Liver (tissue), 9 donors: ENCODE measurements around the gene SUCNR1. TPM values are rescaled to one million over a fixed set of nuclear protein-coding genes. Genes with fewer than 3 reads are reported as not detected.

Source experiments
- DNase-seq: peaks from one replicate; pipeline ENCODE4 v3.0.0-alpha.2; 2017; ENCODE audit warnings: low spot score
- H3K27ac ChIP-seq, 2 donors: one replicate each; pipeline ENCODE4 v1.7.0; 2013; ENCODE audit warnings: inconsistent platforms in 2 of 2, low read length in 2 of 2, control low read depth in 1 of 2, low read depth in 1 of 2, mild to moderate bottlenecking in 1 of 2
- H3K27me3 ChIP-seq, 4 donors: one replicate each; pipeline versions ENCODE4 v1.6.1 to v1.7.0; 2013; ENCODE audit warnings: low read length in 3 of 4, inconsistent platforms in 1 of 4, mild to moderate bottlenecking in 1 of 4, moderate library complexity in 1 of 4; ENCODE audit not compliant: control insufficient read depth in 4 of 4, insufficient read depth in 4 of 4
- H3K36me3 ChIP-seq, 4 donors: one replicate each; pipeline versions ENCODE4 v1.6.1 to v1.7.0; 2013; ENCODE audit warnings: low read length in 3 of 4, mild to moderate bottlenecking in 3 of 4, low read depth in 1 of 4, moderate library complexity in 1 of 4; ENCODE audit not compliant: control insufficient read depth in 4 of 4, insufficient read depth in 3 of 4
- H3K4me1 ChIP-seq, 4 donors: one replicate each; pipeline versions ENCODE4 v1.6.1 to v1.7.0; 2013; ENCODE audit warnings: low read length in 3 of 4, mild to moderate bottlenecking in 3 of 4, moderate library complexity in 1 of 4; ENCODE audit not compliant: control insufficient read depth in 4 of 4, insufficient read depth in 4 of 4
- H3K4me3 ChIP-seq, 3 donors: one replicate each; pipeline versions ENCODE4 v1.6.1 to v1.7.0; 2013; ENCODE audit warnings: low read length in 3 of 3, control low read depth in 1 of 3, low read depth in 1 of 3, mild to moderate bottlenecking in 1 of 3
- H3K9ac ChIP-seq, 2 donors: one replicate each; pipeline ENCODE4 v1.7.0; 2013; ENCODE audit warnings: low read length in 2 of 2, mild to moderate bottlenecking in 2 of 2, moderate library complexity in 2 of 2, control low read depth in 1 of 2, low read depth in 1 of 2
- H3K9me3 ChIP-seq, 4 donors: one replicate each; pipeline versions ENCODE4 v1.6.1 to v1.7.0; 2013; ENCODE audit warnings: low read length in 3 of 4; ENCODE audit not compliant: control insufficient read depth in 4 of 4
- ATF3 ChIP-seq: IDR thresholded peaks from 2 replicates; pipeline ENCODE4 v1.6.1; 2016; ENCODE audit warnings: antibody characterized with exemption
- EGR1 ChIP-seq, 2 donors: IDR thresholded peaks; 2 replicates each; pipeline ENCODE4 v1.6.1; 2016 to 2018; ENCODE audit warnings: antibody characterized with exemption in 2 of 2, low read depth in 2 of 2
- FOXA1 ChIP-seq: IDR thresholded peaks from 2 replicates; pipeline ENCODE4 v1.6.1; 2016; ENCODE audit warnings: antibody characterized with exemption
- FOXA2 ChIP-seq: IDR thresholded peaks from 2 replicates; pipeline ENCODE4 v1.6.1; 2016; ENCODE audit warnings: antibody characterized with exemption
- GABPA ChIP-seq, 2 donors: IDR thresholded peaks in 1 of 2; conservative IDR thresholded peaks in 1 of 2; 2 replicates each; pipeline ENCODE4 v1.6.1; 2016; ENCODE audit warnings: antibody characterized with exemption in 2 of 2, mild to moderate bottlenecking in 1 of 2, moderate library complexity in 1 of 2
- HNF4A ChIP-seq, 2 donors: conservative IDR thresholded peaks; 2 replicates each; pipeline ENCODE4 v1.6.1; 2016; ENCODE audit warnings: antibody characterized with exemption in 2 of 2, mild to moderate bottlenecking in 2 of 2
- HNF4G ChIP-seq: IDR thresholded peaks from 2 replicates; pipeline ENCODE4 v1.6.1; 2016; ENCODE audit warnings: antibody characterized with exemption
- JUND ChIP-seq, 2 donors: IDR thresholded peaks; 2 replicates each; pipeline ENCODE4 v1.6.1; 2016; ENCODE audit warnings: antibody characterized with exemption in 2 of 2
- NR2F2 ChIP-seq: IDR thresholded peaks from 2 replicates; pipeline ENCODE4 v1.6.1; 2016; ENCODE audit warnings: antibody characterized with exemption
- RAD21 ChIP-seq, 2 donors: IDR thresholded peaks; 2 replicates each; pipeline ENCODE4 v1.6.1; 2016; ENCODE audit warnings: antibody characterized with exemption in 2 of 2, mild to moderate bottlenecking in 2 of 2
- RXRA ChIP-seq, 2 donors: IDR thresholded peaks; 2 replicates each; pipeline ENCODE4 v1.6.1; 2017 to 2018; ENCODE audit warnings: antibody characterized with exemption in 2 of 2, mild to moderate bottlenecking in 1 of 2
- SP1 ChIP-seq: IDR thresholded peaks from 2 replicates; pipeline ENCODE4 v1.6.1; 2018; ENCODE audit warnings: antibody characterized with exemption, mild to moderate bottlenecking
- TAF1 ChIP-seq: conservative IDR thresholded peaks from 2 replicates; pipeline ENCODE4 v1.6.1; 2016; ENCODE audit warnings: antibody characterized with exemption, mild to moderate bottlenecking
- YY1 ChIP-seq: IDR thresholded peaks from 2 replicates; pipeline ENCODE4 v1.6.1; 2016; ENCODE audit warnings: antibody characterized with exemption, mild to moderate bottlenecking
- WGBS: extraction: QIAGEN DNeasy Blood & Tissue Kit; methylation state at CpG from one replicate; pipeline ENCODE4 v1.1.7; 2013; 5-methylcytosine and 5-hydroxymethylcytosine counted together
- polyA plus RNA-seq, 2 donors: library from polyadenylated mRNA; stranded (reverse) in 1 of 2; unstranded in 1 of 2; fragments of 200-250 nt in 1 of 2; fragments of >200 nt in 1 of 2; fragmentation: Nextera tagmentation in 1 of 2; extraction: Ambion mirVana in 1 of 2; gene quantifications; one replicate each; pipeline versions ENCODE4 v1.2.1 to v1.2.3, GENCODE V29; 2013 to 2015
- total RNA-seq, 2 donors: library from RNA; depleted of rRNA; stranded (reverse); fragments of >200 nt; gene quantifications; one replicate each; pipeline ENCODE4 v1.2.3, GENCODE V29; 2014
- TF ChIP-seq, protein P1 (sequence below): IDR thresholded peaks from 2 replicates; pipeline ENCODE4 v1.6.1; 2016; ENCODE audit warnings: antibody characterized with exemption
- TF ChIP-seq, protein P2 (sequence below): IDR thresholded peaks from 2 replicates; pipeline ENCODE4 v1.6.1; 2016; ENCODE audit warnings: antibody characterized with exemption, mild to moderate bottlenecking
- TF ChIP-seq, protein P3 (sequence below): IDR thresholded peaks from 2 replicates; pipeline ENCODE4 v1.6.1; 2016; ENCODE audit warnings: antibody characterized with exemption
- TF ChIP-seq, protein P4 (sequence below): fragments of 150-350 bp; IDR thresholded peaks from 2 replicates; pipeline ENCODE4 v1.5.1; 2017; ENCODE audit warnings: improper control_type of control experiment, low read depth, low read length; ENCODE audit not compliant: missing input control
- donor health status: healthy.
- donor health status: healthy.
- donor health status: healthy.
- donor health status: healthy.
- donor health status: healthy.

SUCNR1 gene
- total and polyA plus RNA-seq, 4 donors = 1.3 to 7.1 (median 3.5) TPM

DNA sequence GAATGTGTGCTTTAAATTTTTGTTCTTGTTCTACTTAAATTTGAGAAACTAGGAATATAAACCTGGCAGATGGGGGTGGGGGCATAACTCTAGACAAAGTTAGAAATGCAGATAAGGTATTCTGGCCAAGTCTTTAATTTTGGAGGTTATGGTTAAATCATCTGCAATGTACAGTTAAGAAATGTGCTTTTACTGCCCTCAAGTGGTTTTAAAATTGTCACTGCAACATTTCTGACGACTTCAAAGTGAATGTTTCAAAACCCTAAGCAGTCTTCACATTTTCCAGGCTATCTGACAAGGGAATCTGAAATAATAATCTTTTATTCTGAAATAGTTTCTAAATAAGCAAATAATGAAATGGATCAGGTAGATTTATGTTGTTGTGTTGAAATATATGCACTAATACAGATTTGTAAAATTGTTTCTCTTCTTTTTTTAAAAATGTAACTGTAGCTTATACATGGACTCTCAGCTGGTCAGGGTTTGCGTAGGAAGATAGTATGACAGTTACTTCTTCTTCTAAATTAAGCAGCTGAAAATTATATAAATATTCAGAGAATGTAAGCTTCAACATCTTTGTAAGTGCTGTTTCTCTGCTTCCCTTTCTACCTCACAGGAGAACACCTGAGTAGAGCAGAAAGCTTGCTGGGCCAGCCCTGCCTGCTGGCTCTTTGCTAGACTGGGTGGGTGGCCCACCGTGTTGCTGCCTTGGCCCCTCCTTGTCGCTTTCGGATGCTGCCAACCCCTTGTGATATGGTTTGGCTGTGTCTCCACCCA is 45.0 kb downstream of the SUCNR1 start:
- H3K27me3 ChIP-seq = no peaks in the 10 kb centered on the region
- 63% methylated on average over 5 of the region's 5 CpGs for WGBS
- no peaks in the 10 kb centered on the region for H3K4me1 ChIP-seq
- no peak for TF ChIP-seq RXRA (IDR thresholded peaks at IDR 0.05)
- TF ChIP-seq, protein P1, sequence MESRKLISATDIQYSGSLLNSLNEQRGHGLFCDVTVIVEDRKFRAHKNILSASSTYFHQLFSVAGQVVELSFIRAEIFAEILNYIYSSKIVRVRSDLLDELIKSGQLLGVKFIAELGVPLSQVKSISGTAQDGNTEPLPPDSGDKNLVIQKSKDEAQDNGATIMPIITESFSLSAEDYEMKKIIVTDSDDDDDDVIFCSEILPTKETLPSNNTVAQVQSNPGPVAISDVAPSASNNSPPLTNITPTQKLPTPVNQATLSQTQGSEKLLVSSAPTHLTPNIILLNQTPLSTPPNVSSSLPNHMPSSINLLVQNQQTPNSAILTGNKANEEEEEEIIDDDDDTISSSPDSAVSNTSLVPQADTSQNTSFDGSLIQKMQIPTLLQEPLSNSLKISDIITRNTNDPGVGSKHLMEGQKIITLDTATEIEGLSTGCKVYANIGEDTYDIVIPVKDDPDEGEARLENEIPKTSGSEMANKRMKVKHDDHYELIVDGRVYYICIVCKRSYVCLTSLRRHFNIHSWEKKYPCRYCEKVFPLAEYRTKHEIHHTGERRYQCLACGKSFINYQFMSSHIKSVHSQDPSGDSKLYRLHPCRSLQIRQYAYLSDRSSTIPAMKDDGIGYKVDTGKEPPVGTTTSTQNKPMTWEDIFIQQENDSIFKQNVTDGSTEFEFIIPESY = no peak
- TF ChIP-seq NR2F2 = no peak
- TF ChIP-seq, protein P2, sequence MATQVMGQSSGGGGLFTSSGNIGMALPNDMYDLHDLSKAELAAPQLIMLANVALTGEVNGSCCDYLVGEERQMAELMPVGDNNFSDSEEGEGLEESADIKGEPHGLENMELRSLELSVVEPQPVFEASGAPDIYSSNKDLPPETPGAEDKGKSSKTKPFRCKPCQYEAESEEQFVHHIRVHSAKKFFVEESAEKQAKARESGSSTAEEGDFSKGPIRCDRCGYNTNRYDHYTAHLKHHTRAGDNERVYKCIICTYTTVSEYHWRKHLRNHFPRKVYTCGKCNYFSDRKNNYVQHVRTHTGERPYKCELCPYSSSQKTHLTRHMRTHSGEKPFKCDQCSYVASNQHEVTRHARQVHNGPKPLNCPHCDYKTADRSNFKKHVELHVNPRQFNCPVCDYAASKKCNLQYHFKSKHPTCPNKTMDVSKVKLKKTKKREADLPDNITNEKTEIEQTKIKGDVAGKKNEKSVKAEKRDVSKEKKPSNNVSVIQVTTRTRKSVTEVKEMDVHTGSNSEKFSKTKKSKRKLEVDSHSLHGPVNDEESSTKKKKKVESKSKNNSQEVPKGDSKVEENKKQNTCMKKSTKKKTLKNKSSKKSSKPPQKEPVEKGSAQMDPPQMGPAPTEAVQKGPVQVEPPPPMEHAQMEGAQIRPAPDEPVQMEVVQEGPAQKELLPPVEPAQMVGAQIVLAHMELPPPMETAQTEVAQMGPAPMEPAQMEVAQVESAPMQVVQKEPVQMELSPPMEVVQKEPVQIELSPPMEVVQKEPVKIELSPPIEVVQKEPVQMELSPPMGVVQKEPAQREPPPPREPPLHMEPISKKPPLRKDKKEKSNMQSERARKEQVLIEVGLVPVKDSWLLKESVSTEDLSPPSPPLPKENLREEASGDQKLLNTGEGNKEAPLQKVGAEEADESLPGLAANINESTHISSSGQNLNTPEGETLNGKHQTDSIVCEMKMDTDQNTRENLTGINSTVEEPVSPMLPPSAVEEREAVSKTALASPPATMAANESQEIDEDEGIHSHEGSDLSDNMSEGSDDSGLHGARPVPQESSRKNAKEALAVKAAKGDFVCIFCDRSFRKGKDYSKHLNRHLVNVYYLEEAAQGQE = no peak
- TF ChIP-seq RAD21 (IDR thresholded peaks at IDR 0.05) = peak; percentile 92 to 93
- TF ChIP-seq GABPA (IDR thresholded peaks at IDR 0.05 in 1 of 2, conservative IDR thresholded peaks at IDR 0.05 in 1 of 2) = no peak
- TF ChIP-seq TAF1 = no peak
- TF ChIP-seq, protein P3, sequence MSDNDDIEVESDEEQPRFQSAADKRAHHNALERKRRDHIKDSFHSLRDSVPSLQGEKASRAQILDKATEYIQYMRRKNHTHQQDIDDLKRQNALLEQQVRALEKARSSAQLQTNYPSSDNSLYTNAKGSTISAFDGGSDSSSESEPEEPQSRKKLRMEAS = no peak
- no peak for TF ChIP-seq EGR1 (IDR thresholded peaks at IDR 0.05; ENCODE audit: low read depth in 2 of 2)
- TF ChIP-seq ATF3 = peak; percentile 54
- TF ChIP-seq, protein P4, sequence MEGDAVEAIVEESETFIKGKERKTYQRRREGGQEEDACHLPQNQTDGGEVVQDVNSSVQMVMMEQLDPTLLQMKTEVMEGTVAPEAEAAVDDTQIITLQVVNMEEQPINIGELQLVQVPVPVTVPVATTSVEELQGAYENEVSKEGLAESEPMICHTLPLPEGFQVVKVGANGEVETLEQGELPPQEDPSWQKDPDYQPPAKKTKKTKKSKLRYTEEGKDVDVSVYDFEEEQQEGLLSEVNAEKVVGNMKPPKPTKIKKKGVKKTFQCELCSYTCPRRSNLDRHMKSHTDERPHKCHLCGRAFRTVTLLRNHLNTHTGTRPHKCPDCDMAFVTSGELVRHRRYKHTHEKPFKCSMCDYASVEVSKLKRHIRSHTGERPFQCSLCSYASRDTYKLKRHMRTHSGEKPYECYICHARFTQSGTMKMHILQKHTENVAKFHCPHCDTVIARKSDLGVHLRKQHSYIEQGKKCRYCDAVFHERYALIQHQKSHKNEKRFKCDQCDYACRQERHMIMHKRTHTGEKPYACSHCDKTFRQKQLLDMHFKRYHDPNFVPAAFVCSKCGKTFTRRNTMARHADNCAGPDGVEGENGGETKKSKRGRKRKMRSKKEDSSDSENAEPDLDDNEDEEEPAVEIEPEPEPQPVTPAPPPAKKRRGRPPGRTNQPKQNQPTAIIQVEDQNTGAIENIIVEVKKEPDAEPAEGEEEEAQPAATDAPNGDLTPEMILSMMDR = peak; percentile 75
- TF ChIP-seq FOXA1 = no peak
- no peak for TF ChIP-seq HNF4G
- TF ChIP-seq YY1 = no peak
- TF ChIP-seq FOXA2 = no peak
- TF ChIP-seq JUND (IDR thresholded peaks at IDR 0.05) = no peak
- no peak for TF ChIP-seq SP1
- TF ChIP-seq HNF4A (conservative IDR thresholded peaks at IDR 0.05) = peak in 1 of 2 donors; percentile 10
- H3K9me3 ChIP-seq = no peaks in the 10 kb centered on the region
- no peak overlapping the region for H3K27ac ChIP-seq
- H3K36me3 ChIP-seq = no peaks in the 10 kb centered on the region
- no peak overlapping the region for H3K9ac ChIP-seq
- no peak for DNase-seq
- H3K4me3 ChIP-seq = no peak overlapping the region
